GM21717 (cell line): ENCODE results near the gene PLPP3.

Experiments used
- ATAC-seq: cut with Tn5 transposase; IDR thresholded peaks from one replicate; pipeline ENCODE4 v1.9.1; 2021; ENCODE audit warnings: mild to moderate bottlenecking, moderate library complexity; ENCODE audit not compliant: unreplicated experiment

The PLPP3 gene

DNA sequence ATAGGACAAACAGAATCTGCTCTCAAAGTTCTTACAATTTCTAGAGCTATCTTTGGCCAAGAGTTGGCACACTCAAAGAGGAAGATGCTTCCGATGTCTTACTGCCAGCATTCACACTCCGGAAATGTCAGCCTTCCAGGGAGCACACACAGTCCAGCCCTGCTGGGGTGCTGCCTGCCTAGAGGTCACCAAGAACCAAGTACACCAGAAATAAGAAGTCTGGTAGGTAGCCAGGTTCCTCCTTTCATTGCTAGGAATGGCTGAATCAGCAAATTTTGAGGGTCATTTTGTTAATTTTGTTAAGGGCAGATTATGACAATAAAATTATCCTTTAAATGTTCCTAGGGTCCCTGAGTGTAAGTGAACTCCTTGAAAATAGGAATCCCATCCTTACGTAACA, 77.5 kb downstream of the PLPP3 start:
- no peak for ATAC-seq

DNA sequence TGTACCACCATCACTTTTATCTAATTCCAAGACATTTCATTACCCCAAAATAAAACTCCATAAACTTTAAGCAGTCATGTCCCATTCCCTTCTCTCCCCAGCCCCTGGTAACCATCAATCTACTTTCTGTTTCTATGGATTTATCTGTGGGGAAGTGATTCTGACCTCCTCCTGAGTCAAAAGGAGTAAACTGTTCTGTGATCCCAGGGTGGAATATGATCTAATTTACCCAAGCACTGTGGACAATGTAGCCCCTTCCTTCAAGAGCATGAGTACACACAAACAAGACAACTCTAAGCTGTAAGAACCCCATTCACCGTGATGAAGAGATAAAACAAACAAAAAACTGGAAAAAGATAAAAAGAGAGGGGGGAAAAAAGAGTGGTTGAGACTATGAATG, 77.9 kb downstream of the PLPP3 start:
- ATAC-seq: no peak

DNA sequence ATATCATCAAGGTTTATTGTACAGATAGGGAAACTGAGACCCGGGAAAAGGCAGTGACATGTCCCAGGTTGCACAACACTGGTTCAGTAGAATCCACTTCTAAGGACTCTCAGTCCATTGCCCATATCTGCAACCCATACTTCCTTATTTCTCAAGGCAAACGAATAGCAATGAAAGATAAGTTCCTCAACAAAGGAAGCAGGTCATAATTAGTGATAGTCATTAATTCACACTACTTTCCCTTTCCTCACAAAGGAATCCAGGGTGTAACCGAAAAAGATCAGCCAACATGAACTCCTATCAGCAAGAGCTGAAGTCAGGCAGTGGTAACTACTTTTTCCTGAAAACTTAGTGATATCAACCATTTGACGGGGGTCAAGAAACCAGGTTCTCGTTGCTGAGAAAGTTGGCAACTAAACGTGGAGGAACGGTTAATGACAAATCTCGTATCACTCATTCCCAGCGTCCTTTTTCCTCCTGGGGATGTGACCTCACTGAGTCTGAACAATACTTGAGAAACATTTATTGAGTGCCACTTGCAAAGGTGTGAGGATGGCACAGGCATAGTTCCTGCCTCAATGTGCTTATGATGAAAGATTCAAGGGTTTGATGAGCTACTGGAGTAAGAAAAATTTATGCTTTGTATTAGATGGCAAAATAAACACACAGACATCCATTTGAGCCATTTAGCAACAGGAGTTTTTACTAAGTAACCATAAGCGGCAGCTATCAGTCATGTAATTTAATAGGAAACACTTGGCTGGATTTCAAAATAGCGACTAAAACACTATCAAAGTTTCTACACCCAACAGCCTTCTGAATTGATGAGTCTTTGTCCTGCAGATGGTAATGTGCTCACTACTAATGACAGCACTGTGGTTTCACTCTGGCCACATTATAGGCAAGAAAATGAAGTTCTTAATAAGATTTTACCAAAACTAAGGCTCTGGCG, 82.3 kb downstream of the PLPP3 start:
- no peak for ATAC-seq

DNA sequence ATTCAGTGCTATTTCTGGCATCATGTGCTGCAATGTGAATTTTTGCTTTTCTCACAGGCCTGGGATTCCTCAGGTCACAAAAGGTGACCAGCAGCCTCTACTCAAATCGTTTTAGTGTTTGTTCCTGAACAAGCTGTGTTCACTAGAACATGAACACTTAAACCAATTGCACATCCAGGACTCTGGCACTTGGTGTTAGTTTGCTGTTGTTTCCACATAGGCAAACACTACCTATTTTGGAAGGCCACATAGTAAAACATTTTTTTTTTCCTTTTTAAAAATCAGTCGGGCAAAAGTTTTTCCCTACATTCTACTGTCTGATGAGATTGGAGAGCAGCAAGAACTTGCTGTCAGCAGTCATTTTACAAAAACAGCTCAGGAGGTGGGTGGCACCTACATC, 83.2 kb downstream of the PLPP3 start:
- ATAC-seq: no peak

DNA sequence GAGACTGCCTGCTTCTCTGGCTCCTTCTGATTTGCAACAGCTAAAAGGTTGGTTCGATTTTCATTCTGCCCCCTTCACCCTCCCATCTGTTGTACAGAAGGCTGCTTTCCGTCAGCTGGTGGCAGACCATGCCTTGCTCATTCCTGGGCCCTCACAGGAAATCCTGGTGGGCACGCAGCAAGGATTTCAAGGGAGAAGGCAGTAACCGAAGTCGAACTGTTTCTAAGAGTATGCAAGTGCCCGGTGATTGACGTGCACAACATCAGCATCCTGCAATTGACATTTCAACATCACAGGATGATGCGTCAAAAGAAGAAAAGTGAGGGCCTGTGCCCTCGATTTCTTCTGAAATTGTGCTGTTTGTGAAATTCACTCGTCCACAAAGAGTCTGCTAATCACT, 83.8 kb downstream of the PLPP3 start:
- ATAC-seq: no peak

DNA sequence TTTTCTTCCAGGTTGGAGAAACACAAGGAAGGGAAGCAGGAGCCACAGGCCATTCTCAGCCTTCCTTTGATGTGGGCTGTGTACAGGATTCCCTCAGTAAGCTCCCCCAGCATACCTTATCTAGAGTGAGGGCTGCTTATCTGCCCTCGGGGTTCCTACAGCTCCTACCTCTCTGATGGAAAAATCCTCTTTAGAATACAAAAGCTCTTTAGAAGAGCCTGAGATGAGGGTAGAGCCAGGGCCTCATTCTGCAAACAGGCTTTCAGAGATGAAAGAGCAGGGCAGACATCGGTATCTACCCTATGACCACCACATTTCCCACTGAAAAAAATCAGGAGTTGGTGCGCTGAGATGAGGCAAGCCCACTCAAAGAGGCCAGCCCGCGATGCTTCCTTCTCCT, 85.1 kb downstream of the PLPP3 start:
- ATAC-seq: no peak

DNA sequence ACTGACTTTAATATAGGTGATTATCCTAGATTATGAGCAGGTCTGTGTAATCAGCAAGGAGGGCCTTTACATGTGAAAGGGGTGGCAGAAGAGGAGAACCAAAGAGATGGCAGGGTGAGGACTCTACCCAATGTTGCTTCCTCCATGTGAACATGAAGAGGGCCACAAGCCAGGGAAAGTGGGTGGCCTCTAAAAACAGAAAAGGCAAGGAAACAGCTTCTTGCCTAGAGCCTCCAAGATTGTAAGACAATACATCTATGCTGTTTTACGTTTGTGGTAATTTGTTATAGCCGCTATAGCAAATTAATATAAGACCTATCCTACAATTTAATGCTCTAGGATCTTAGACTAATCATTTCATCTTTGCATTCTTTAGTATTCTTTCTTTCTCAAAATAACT, 85.5 kb downstream of the PLPP3 start:
- ATAC-seq: no peak

DNA sequence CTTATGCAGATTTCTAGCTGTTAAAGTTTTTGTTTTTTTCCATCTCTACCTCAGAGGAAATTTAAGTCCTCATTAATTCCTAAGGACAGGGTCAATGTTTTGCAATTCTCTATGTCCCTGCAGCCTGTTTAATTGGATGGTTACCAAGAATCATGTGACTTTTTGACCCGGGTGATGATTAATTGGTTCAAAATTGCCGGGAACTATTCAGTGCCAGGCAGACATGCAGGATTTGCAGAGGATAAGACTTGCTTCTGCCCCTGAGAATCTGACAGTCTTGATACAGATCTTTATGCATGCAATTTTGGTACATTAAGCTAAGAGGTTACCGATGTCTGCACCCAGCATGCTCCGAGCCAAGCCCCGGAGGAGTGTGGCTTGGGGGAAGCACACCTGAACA, 87.9 kb downstream of the PLPP3 start:
- ATAC-seq: no peak

DNA sequence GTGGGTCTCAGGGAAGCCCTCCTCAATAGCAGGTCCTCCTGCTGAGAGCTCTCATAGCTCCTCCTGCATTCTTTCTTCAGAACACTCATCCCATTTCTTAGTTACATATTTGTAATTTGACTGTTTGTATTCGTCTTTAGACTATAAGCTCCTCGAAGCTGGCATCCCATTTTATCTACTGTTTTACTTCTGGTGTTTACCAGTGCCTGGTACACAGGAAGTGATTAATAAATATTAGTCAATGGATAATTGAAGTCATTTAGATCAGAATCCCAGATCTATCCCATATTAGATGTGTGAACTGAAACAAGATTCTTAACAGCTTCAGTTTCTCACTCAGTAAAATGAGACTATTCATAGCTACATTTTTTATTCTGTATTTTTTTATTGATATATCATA, 88.7 kb downstream of the PLPP3 start:
- ATAC-seq: no peak

DNA sequence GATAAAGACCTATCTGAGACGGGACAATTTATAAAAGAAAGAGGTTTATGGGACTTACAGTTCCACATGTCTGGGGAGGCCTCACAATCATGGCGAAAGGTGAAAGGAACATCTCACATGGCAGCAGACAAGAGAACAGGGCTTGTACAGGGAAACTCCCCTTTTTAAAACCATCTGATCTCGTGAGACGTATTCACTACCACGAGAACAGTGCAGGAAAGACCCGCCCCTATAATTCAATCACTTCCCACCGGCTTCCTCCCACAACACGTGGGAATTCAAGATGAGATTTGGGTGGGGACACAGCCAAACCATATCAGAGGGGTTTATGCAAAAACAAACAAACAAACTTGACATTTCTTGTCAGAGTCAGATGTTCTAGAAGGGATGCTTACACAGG, 89.7 kb downstream of the PLPP3 start:
- no peak for ATAC-seq

DNA sequence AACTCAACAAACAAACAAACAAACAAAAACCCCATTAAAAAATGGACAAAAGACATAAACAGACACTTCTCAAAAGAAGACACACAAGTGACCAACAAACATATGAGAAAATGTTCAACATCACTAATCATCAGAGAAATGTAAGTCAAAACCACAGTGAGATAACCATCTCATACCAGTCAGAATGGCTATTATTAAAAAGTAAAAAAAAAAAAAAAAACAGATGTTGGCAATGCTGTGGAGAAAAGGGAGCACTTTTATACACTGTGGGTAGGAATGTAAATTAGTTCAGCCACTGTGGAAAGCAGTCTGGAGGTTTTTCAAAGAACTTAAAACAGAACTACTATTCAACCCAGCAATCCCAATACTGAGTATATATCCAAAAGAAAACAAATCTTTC, 94.7 kb downstream of the PLPP3 start:
- ATAC-seq: no peak

DNA sequence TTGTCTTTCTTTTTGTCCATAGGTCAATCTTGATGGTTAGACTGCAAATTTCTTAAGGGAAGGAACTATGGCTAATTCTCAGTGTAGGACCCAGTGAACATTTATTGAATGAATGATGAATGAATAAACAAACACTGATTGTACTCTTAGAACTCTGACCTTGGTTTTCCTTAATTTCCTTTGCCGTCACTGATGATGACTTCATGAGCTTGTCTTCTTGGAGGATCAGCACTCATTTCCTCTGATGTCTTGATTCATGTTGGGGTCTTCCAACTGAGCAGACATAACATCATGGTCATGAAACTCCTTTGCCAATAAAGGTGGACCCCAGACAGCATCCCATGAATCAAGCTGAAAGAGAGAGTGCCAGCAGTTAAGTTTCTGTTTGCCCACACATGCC, 96.3 kb downstream of the PLPP3 start:
- ATAC-seq: no peak

DNA sequence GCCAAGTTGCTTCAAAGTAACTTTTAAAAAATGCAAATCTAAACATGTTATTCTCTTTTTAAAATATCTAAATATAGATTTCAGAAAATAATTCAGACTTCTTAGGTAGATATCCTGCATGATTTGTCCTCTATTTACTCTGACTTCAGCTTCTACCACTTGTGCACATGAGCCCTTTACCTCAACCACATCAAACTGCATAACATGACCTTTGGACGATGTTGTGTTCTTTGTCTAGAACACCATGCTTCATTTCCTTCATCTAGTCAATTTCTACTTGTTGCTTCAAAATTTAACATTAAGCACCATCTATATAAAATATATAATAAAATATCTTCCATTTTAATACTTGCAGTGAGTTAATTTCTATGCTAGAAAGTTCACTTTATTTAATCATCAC, 96.9 kb downstream of the PLPP3 start:
- no peak for ATAC-seq

DNA sequence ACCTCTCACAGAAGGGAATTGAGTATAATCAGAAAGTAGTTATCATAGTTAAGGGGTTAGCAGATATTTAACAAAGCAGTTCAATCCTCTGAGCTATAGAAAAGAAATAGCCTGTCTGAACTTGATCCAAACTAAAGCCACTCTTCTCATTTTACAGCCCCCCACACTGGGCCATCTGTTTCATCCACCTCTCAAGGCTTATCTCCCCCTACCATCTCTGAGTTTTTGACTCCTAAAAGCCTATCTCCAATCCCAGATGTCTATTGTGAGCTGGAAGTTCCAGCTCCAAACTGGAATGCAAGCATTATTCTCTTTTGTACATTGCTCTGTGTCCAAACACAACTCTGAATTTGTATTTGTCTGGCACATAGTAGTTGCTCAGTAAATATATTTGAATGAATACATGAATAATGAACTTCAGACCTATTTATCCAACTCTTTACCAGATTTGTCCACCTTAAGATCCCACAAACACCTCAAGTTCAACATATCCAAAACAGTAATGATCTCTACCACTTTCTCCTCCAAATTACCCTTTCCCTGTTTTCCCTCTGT, 98.1 kb downstream of the PLPP3 start:
- ATAC-seq: no peak

DNA sequence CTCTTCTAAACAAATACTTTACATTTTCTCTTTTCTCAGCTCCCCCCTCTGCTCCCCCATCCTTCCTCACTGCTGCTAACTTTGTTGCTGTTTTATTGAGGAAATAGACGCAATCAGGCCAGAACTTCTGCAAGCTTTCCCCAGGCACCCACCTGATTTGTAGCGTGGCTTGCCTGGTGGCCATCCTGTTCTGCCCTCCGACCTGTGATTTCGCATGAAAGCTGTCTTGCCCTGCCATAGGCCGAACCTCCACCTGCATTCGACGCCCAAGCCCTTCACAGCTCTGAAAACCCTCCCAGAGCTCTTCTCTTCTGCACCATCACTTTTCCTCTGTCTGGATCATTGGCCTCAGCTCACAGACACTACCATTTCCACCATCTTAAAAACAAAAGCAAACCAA, 100.6 kb downstream of the PLPP3 start:
- ATAC-seq: no peak

DNA sequence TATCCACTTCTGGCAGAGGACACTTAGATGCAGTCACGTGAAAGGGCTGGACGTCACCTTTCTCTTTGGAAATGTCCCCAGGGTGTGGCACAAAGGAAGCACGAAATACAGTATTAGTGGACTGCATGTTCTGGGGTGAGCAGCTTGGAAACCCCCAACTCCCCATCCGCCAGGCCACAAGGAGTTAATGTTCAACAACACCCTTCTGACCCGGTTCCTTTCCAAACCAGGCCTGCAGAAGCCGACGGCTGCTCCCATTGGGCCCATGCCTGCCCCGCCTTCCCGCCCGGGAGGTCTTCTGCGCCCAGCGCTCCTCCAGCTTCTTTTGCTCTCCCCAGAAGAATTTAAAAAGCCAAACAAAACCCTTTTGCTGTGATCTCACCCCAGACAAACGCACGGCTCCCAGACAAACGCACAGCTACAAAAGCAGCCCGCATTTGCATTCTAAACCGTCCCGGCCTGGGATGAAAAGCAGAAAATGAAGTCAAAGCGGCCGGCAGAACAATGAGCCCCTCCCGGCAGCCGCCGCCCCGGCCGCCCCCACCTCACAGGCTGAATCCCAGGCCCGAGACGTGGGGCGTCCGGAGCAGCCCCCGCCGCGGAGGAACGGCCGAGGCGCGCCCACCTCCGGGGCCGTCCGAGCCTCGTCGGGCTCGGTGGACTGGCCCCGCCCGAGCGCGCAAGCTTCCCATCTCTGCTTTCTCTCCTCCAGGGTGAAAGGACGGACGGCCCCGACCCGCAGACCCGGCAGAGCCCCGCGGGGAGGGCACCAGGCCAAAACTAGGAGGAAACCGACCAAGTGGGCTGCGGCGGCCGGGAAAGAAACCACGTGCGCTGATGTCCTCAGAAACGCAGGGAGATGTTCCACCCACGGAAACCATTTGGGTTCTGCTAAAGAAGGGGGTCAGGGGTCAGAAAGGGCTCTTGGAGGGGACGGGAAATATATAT, 101.9 kb downstream of the PLPP3 start:
- no peak for ATAC-seq

DNA sequence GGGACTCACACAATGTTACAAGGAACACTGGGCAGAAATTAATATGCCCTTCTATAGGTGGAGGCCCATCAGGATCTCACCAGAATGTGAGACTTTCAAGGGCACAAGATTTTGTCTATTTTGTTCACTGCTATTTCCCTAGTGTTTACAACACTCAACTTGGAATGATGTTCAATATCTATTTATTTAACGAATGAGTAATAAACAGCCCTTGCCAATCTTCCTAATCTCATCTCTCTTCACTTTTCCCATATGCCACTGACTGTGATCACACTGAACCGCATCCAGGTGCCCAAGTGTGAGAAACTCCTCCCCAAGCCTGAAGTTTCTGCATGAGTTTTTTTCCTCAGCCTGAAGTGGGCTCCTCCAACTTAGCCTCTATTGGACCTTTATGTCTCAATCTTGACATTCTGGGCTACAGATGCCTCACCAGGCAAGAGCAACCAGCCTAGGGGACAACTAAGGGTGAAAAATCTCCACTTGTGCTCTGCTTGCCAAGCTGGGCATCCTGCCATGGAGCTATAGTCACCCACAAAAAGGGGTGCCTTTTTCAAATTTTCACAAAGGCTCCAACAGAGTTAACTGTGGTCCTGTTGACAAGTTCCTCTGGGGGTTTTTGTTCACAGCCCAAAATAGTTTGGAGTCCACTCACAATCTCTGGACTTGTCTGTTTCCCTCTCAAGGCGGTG, 105.6 kb downstream of the PLPP3 start:
- no peak for ATAC-seq

DNA sequence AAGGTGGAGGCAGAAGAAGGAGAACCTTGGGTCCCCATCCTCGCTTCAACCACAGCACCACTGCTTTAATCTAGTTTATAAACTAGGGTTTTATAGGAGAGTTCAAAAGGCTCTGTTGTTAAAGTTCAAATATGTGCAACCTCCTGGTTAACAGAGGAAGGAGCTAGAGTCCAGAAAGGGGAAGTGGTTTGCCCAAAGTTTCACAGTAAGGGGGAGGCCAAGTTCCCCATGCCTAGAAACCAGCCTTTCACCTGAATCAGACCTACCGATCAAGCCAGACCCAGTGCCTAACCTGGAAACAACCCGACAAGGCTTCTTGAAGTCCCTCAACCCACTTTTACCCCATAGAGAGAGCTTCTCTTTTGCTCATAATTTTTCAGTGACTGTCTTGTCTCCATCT, 106.5 kb downstream of the PLPP3 start:
- peak; percentile 90 for ATAC-seq

DNA sequence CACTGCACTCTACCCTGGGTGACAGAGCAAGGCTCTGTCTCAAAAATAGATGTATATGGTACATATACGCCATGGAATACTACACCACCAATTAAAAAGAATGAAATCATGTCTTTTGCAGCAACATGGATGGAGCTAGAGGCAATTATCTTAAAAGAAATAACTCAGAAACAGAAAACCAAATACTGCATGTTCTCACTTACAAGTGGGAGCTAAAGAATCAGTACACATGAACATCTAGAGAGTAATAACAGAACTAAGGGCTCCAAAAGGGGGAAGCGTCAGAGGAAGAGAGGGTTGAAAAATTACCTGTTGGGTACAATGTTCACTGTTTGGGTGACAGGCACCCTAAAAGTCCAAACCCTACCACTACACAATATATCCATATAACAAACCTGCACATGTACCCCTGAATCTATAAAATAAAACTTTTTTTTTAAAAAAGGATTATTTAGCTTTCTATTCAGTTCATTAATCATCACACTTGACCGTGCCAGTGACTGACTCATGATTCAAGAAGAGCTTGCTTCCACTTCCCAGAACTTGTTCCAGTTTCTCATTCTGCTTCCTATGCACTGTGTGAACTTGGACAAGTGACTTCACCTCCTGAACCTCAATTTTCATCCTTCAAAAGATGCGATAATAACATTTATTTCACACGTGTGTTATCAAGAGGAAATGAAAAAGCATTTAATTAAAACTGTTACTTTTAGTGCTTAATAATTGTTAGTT, 109.6 kb downstream of the PLPP3 start:
- ATAC-seq: no peak

DNA sequence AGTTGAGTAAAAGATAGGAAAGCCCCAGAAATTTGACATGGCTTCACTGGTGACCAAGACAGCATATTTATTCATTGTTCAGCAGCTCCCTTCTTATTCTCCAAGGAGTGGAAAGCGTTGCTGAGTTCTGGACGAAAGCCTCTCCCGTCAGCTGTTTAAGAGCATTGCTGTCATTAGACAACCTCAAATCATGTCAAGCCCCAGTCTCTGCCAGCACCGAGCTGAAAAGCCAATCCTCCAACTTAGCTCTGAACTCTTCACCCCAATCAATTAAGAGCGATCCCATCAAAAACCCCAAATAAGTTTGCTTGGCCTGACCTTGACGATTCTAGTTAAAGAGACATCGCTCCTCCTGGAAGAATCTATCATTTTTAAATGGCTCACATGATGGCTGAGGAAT, 110.8 kb downstream of the PLPP3 start:
- no peak for ATAC-seq
